H9 (cell line): ENCODE data around the gene FYN. TPM values are rescaled to one million over a fixed set of nuclear protein-coding genes. Genes with fewer than 3 reads are reported as not detected.

Experiments
- DNase-seq: peaks from one replicate; pipeline ENCODE4 v3.0.0-alpha.2; 2017
- H2AFZ ChIP-seq: one replicate; pipeline ENCODE4 v1.6.1; 2013; ENCODE audit warnings: mild to moderate bottlenecking, low read length, control low read depth, moderate library complexity
- H2AK5ac ChIP-seq: 2 replicates; pipeline ENCODE4 v1.6.1; 2013; ENCODE audit warnings: low read length, control low read depth, mixed read lengths; ENCODE audit not compliant: insufficient read length
- H2BK120ac ChIP-seq: one replicate; pipeline ENCODE4 v1.6.1; 2013; ENCODE audit warnings: low read depth, mild to moderate bottlenecking, low read length, control low read depth, inconsistent platforms; ENCODE audit not compliant: poor library complexity, severe bottlenecking
- H2BK12ac ChIP-seq: 2 replicates; pipeline ENCODE4 v1.6.1; 2013; ENCODE audit warnings: low read length, control low read depth, mixed read lengths, low read depth; ENCODE audit not compliant: insufficient read length
- H2BK15ac ChIP-seq: 2 replicates; pipeline ENCODE4 v1.6.1; 2013; ENCODE audit warnings: low read depth, low read length, control low read depth
- H2BK20ac ChIP-seq: one replicate; pipeline ENCODE4 v1.6.1; 2013; ENCODE audit warnings: low read depth, mild to moderate bottlenecking, low read length, control low read depth, inconsistent platforms; ENCODE audit not compliant: poor library complexity, severe bottlenecking
- H2BK5ac ChIP-seq: 2 replicates; pipeline ENCODE4 v1.6.1; 2013; ENCODE audit warnings: low read length, control low read depth, mixed read lengths; ENCODE audit not compliant: insufficient read length
- H3K14ac ChIP-seq: 2 replicates; pipeline ENCODE4 v1.6.1; 2013; ENCODE audit warnings: low read length, control low read depth; ENCODE audit not compliant: insufficient read depth
- H3K18ac ChIP-seq: 2 replicates; pipeline ENCODE4 v1.6.1; 2013; ENCODE audit warnings: low read depth, mild to moderate bottlenecking, mixed read lengths, low read length, control low read depth; ENCODE audit not compliant: insufficient read length
- H3K23ac ChIP-seq: 2 replicates; pipeline ENCODE4 v1.6.1; 2013; ENCODE audit warnings: low read length, control low read depth, mixed read lengths, low read depth; ENCODE audit not compliant: insufficient read length
- H3K23me2 ChIP-seq: 2 replicates; pipeline ENCODE4 v1.6.1; 2013; ENCODE audit warnings: low read depth, mild to moderate bottlenecking, mixed read lengths, low read length, control low read depth; ENCODE audit not compliant: insufficient read length, poor library complexity, severe bottlenecking
- H3K27ac ChIP-seq: 2 replicates; pipeline ENCODE4 v1.5.1; 2013; ENCODE audit warnings: low read length, control low read depth, mixed read lengths, low read depth; ENCODE audit not compliant: insufficient read length
- H3K27me3 ChIP-seq: 2 replicates; pipeline ENCODE4 v1.6.1; 2013; ENCODE audit warnings: low read length, control low read depth, inconsistent platforms; ENCODE audit not compliant: insufficient read depth
- H3K4ac ChIP-seq: 2 replicates; pipeline ENCODE4 v1.6.1; 2013; ENCODE audit warnings: low read depth, mild to moderate bottlenecking, control low read depth, inconsistent platforms, low read length, moderate library complexity
- H3K4me1 ChIP-seq: 2 replicates; pipeline ENCODE4 v1.6.1; 2013; ENCODE audit warnings: low read length, control low read depth, inconsistent platforms; ENCODE audit not compliant: insufficient read depth
- H3K4me2 ChIP-seq: 2 replicates; pipeline ENCODE4 v1.6.1; 2013; ENCODE audit warnings: low read length, control low read depth, mixed read lengths; ENCODE audit not compliant: insufficient read length, insufficient read depth
- H3K56ac ChIP-seq: 2 replicates; pipeline ENCODE4 v1.6.1; 2013; ENCODE audit warnings: low read depth, mild to moderate bottlenecking, mixed read lengths, low read length, control low read depth; ENCODE audit not compliant: insufficient read length
- H3K79me1 ChIP-seq: 2 replicates; pipeline ENCODE4 v1.6.1; 2013; ENCODE audit warnings: low read depth, mild to moderate bottlenecking, moderate library complexity, low read length, control low read depth, inconsistent platforms; ENCODE audit not compliant: insufficient read depth, poor library complexity, severe bottlenecking
- H3K79me2 ChIP-seq: 2 replicates; pipeline ENCODE4 v1.6.1; 2013; ENCODE audit warnings: low read length, control low read depth, inconsistent platforms; ENCODE audit not compliant: insufficient read depth
- H3K9ac ChIP-seq: 2 replicates; pipeline ENCODE4 v1.6.1; 2013; ENCODE audit warnings: low read length, control low read depth, mixed read lengths; ENCODE audit not compliant: insufficient read length; ENCODE audit errors: extremely low read depth
- H3K9me3 ChIP-seq: one replicate; pipeline ENCODE4 v1.6.1; 2013; ENCODE audit warnings: low read depth, low read length, inconsistent platforms; ENCODE audit not compliant: control insufficient read depth
- H3T11ph ChIP-seq: one replicate; pipeline ENCODE4 v1.6.1; 2013; ENCODE audit warnings: mild to moderate bottlenecking, low read length, control low read depth, inconsistent platforms
- H4K20me1 ChIP-seq: one replicate; pipeline ENCODE4 v1.6.1; 2013; ENCODE audit not compliant: control insufficient read depth, insufficient read length, insufficient read depth
- H4K5ac ChIP-seq: 2 replicates; pipeline ENCODE4 v1.6.1; 2013; ENCODE audit warnings: low read depth, mild to moderate bottlenecking, mixed read lengths, low read length, control low read depth; ENCODE audit not compliant: insufficient read length
- H4K8ac ChIP-seq: replicated peaks from 2 replicates; pipeline ENCODE4 v1.6.1; 2013; ENCODE audit warnings: low read length, control low read depth, mixed read lengths, low read depth; ENCODE audit not compliant: insufficient read length
- H4K91ac ChIP-seq: 2 replicates; pipeline ENCODE4 v1.6.1; 2013; ENCODE audit warnings: low read depth, mild to moderate bottlenecking, moderate library complexity, mixed read lengths, low read length, control low read depth; ENCODE audit not compliant: insufficient read length
- H3K27ac Mint-ChIP-seq, 3 experiments: 2 replicates in 2 of 3; 3 replicates in 1 of 3; pipeline ENCODE4 v1.8.0; 2020 to 2021; ENCODE audit warnings: mixed read lengths in 3 of 3, mild to moderate bottlenecking in 1 of 3, moderate library complexity in 1 of 3
- H3K27me3 Mint-ChIP-seq: 2 replicates; pipeline ENCODE4 v1.8.0; 2021; ENCODE audit warnings: low read depth, mild to moderate bottlenecking, moderate library complexity, mixed read lengths
- H3K36me3 Mint-ChIP-seq, 3 experiments: 2 replicates in 2 of 3; 3 replicates in 1 of 3; pipeline ENCODE4 v1.8.0; 2020 to 2021; ENCODE audit warnings: low read depth in 3 of 3, mixed read lengths in 3 of 3; ENCODE audit not compliant: insufficient read depth in 1 of 3
- H3K4me1 Mint-ChIP-seq, 2 experiments: 2 replicates each; pipeline ENCODE4 v1.8.0; 2020; ENCODE audit warnings: mixed read lengths in 2 of 2
- H3K4me3 Mint-ChIP-seq, 2 experiments: 2 replicates in 1 of 2; 3 replicates in 1 of 2; pipeline ENCODE4 v1.8.0; 2020 to 2021; ENCODE audit warnings: mild to moderate bottlenecking in 2 of 2, mixed read lengths in 2 of 2, moderate library complexity in 1 of 2
- H3K9me3 Mint-ChIP-seq, 2 experiments: 2 replicates in 1 of 2; 3 replicates in 1 of 2; pipeline ENCODE4 v1.8.0; 2020; ENCODE audit warnings: mild to moderate bottlenecking in 2 of 2, mixed read lengths in 2 of 2, moderate library complexity in 1 of 2
- WGBS: extraction: QIAGEN DNeasy Blood & Tissue Kit; methylation state at CpG from one replicate; pipeline ENCODE4 v1.1.7; 2013; ENCODE audit warnings: missing lambda C conversion rate, low lambda C conversion rate, mixed read lengths; ENCODE audit not compliant: insufficient read length; ENCODE audit errors: extremely low coverage; 5-methylcytosine and 5-hydroxymethylcytosine counted together
- total RNA-seq: library from RNA; stranded (reverse); gene quantifications from 2 replicates; pipeline ENCODE4 v1.2.1, GENCODE V29; 2021
- TF ChIP-seq, protein P1 (sequence below): fragments of 200-600 bp; sonication (generic); conservative IDR thresholded peaks from 3 replicates; pipeline ENCODE4 v1.8.0; 2021; ENCODE audit warnings: antibody characterized with exemption, mild to moderate bottlenecking

FYN gene
- total RNA-seq, 1 experiment from 2014 or later, result 64.8 TPM

DNA sequence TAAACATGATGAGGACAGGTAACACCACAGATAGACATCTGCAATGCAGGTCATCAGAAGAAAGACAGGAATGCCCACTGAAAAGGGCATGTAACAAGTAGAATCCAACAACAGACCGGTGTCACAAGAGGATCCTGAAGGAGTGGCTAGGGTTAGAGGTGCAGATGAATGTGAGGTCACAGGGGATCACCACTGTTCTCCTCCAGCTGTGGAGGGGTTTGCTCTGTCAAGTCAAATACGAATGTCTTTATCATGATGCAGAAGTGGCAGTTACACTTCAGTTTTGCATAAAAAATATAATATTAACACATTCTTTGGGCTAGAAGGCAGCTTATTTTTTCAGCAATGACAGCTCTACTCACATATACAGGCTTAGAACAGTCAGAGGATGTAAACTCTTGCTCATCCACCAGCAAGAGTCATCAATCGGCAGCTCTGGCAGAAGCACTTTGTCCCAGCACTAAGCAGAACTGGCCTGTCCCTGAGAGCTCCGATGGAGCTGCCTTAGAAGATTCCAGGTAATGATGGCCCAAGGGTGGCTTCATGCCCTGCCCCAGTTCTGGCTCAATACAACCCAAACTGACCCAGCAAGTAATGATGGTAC lies 137.1 kb downstream of the FYN start:
- Histone ChIP-seq H4K20me1 (no peaks in the 10 kb centered on the region), H3K23ac (no peak overlapping the region), H3K27me3 (no peaks in the 10 kb centered on the region), H3K79me1 (no peaks in the 10 kb centered on the region), H3T11ph (no peak overlapping the region), H3K9ac (no peak overlapping the region), H3K18ac (no peak overlapping the region), H2BK12ac (no peak overlapping the region), H3K79me2 (no peaks in the 10 kb centered on the region), H3K4me1 (peaks cover 14% of the 10 kb centered on the region), H2AK5ac (no peak overlapping the region), H3K9me3 (peaks cover 8% of the 10 kb centered on the region), H3K56ac (no peak overlapping the region), H3K14ac (no peak overlapping the region), H2AFZ (no peak overlapping the region), H4K8ac (no peak overlapping the region), H2BK15ac (no peak overlapping the region), H3K4ac (no peak overlapping the region), H4K5ac (no peak overlapping the region), H2BK120ac (no peak overlapping the region), H3K27ac (no peak overlapping the region), H4K91ac (no peak overlapping the region), H2BK20ac (no peak overlapping the region), H3K23me2 (no peaks in the 10 kb centered on the region), H2BK5ac (no peak overlapping the region), H3K4me2 (no peak overlapping the region)
- Mint-ChIP-seq H3K36me3 (peaks cover 28 to 30% (median 29%) of the 10 kb centered on the region in 3 experiments), H3K4me1 (peaks cover 25 to 33% of the 10 kb centered on the region in 2 experiments), H3K27ac (no peak overlapping the region), H3K4me3 (no peak overlapping the region), H3K9me3 (peaks cover 16 to 22% of the 10 kb centered on the region in 2 experiments), H3K27me3 (no peaks in the 10 kb centered on the region)
- TF ChIP-seq, protein P1, sequence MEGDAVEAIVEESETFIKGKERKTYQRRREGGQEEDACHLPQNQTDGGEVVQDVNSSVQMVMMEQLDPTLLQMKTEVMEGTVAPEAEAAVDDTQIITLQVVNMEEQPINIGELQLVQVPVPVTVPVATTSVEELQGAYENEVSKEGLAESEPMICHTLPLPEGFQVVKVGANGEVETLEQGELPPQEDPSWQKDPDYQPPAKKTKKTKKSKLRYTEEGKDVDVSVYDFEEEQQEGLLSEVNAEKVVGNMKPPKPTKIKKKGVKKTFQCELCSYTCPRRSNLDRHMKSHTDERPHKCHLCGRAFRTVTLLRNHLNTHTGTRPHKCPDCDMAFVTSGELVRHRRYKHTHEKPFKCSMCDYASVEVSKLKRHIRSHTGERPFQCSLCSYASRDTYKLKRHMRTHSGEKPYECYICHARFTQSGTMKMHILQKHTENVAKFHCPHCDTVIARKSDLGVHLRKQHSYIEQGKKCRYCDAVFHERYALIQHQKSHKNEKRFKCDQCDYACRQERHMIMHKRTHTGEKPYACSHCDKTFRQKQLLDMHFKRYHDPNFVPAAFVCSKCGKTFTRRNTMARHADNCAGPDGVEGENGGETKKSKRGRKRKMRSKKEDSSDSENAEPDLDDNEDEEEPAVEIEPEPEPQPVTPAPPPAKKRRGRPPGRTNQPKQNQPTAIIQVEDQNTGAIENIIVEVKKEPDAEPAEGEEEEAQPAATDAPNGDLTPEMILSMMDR, result no peak
- no CpG with 5 or more reads among the region's 4 CpGs for WGBS
- no peak for DNase-seq
